Subcutaneous adipose tissue (tissue), 4 donors: Measurements from ENCODE around the gene ECSIT. TPM values are rescaled to one million over a fixed set of nuclear protein-coding genes. Genes with fewer than 3 reads are reported as not detected.

Source experiments
- total RNA-seq, 4 donors: library from RNA; depleted of rRNA; stranded (reverse); fragments of >200 nt; gene quantifications; one replicate each; pipeline ENCODE4 v1.1.0, GENCODE V29; 2016
- TF ChIP-seq, protein P1 (sequence below): fragments of 450-650 bp; IDR thresholded peaks from one replicate; pipeline ENCODE4 v1.5.1; 2016; ENCODE audit warnings: low read depth, mild to moderate bottlenecking, control low read depth, antibody characterized with exemption, moderate library complexity

Gene ECSIT
- total RNA-seq, 4 donors from 2014 or later: 25.3 to 47.6 (median 35.7) TPM

DNA sequence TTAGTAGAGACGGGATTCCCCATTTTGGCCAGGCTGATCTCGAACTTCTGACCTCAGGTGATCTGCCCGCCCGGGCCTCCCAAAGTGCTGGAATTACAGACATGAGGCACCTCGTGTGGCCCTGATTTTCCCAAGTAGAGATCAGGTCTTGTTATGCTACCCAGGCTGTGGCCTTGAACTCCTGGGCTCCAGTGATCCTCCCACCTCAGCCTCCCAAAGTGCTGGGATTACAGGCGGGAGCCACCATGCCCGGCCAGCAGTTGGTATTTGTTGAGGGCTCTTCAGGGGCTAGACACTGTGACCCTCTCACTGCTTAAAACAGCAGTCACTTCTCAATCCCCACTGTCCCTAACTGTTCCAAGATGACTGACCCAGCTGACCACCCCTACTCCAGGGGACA lies 39.6 kb downstream of the ECSIT start:
- TF ChIP-seq, protein P1, sequence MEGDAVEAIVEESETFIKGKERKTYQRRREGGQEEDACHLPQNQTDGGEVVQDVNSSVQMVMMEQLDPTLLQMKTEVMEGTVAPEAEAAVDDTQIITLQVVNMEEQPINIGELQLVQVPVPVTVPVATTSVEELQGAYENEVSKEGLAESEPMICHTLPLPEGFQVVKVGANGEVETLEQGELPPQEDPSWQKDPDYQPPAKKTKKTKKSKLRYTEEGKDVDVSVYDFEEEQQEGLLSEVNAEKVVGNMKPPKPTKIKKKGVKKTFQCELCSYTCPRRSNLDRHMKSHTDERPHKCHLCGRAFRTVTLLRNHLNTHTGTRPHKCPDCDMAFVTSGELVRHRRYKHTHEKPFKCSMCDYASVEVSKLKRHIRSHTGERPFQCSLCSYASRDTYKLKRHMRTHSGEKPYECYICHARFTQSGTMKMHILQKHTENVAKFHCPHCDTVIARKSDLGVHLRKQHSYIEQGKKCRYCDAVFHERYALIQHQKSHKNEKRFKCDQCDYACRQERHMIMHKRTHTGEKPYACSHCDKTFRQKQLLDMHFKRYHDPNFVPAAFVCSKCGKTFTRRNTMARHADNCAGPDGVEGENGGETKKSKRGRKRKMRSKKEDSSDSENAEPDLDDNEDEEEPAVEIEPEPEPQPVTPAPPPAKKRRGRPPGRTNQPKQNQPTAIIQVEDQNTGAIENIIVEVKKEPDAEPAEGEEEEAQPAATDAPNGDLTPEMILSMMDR: no peak

DNA sequence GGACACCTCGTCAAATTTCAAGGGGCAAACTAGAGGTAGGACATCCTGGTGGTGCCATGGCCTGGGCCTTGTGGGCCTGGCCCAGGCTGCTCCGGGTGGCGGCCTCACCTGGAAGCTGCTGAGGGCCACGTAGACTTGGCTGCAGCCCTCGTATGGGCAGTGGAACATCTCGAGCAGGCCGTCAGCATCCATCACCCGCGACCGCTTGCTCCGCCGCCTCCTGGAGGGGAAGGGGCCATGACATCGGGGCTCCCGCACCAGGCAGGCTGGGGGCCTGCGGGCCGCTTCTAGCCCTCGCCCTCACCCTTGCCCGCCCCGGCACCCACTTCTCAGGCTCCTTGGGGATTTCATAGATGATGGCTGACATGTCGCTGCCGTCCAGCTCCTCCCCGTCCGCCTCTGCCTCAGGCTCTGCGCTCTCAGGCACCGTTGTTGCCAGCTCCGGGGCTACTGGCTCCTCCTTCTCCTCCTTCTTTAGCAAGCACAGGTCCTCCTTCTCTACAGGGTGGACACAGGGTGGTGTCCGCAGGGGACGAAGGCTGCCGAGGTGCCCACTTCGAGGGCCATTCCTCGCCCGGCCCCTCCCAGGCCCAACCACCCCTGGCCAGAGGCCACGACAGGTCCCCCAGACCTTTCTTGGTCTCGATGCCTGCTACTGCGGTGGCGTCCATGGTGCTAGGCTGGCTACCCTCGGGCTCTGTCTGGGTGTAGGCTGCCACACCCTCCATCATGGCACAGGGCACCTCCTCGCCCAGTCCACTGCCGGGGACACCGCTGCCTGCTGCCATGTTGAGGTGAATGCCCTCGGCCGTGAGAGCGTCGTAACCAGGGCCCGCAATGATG lies 42.1 kb downstream of the ECSIT start:
- TF ChIP-seq, protein P1: no peak

DNA sequence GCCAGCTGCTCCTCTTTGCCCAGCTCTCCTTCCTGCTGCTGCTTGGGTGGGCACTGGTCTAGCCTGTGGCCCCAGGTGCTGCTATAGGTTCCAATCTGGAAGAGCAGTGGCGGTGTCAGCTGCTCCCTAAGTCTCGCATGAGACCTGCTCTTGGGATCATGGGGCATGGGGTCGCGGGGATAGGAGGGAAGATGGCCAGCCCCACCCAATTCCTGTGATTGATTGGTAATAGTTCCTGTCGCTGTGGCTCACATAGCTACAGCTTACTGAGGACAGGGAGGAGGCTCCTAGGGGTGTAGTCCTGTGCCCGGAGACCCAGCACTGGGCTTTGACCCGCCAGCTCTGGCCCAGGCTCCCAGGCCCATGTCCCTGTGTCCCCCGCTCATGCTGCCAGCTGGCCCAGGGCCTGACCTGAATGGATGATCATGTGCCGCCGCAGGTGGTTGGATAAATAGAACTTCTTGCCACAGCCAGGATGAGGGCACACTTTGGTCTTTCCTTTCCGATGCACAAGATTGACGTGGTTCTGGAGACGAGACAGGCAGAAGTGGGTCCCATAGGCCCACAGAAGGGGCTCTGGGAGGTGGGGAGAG lies 43.6 kb downstream of the ECSIT start:
- TF ChIP-seq, protein P1: no peak

DNA sequence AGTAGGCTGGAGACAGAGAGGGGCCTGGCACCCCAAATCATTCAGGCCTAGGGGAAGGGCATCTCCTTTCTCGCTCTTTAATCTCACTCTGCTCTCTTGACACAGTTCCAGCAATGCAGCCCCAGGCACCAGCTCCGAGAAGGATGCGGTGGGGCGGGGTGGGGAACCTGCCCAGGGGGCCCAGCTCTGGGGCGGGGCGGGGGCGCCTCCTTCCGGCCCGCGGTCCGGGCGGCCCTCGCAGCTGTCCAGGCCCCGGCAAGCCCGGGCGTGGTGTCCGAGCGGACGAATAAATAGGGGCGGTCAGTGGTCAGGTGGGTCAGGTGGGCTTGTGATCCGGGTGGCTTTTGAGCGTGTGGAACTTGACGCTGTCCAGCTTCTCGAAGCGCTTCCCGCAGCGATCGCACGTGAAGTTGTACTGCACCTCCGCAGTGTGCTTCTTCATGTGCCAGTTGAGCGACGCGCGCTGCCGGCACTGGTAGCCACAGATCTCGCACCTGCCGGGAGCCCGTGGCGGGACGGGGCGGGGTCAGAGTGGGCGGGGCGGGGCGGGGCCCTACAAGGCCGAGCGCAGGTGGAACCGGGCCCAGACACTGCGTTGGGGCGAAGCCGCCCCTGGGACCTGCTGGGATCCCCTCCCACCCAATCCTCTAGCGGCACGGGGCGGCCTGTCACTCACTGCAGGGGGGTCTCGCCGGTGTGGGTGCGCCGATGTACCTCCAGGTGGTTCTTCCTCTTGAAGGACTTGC lies 45.4 kb downstream of the ECSIT start:
- TF ChIP-seq, protein P1: no peak

DNA sequence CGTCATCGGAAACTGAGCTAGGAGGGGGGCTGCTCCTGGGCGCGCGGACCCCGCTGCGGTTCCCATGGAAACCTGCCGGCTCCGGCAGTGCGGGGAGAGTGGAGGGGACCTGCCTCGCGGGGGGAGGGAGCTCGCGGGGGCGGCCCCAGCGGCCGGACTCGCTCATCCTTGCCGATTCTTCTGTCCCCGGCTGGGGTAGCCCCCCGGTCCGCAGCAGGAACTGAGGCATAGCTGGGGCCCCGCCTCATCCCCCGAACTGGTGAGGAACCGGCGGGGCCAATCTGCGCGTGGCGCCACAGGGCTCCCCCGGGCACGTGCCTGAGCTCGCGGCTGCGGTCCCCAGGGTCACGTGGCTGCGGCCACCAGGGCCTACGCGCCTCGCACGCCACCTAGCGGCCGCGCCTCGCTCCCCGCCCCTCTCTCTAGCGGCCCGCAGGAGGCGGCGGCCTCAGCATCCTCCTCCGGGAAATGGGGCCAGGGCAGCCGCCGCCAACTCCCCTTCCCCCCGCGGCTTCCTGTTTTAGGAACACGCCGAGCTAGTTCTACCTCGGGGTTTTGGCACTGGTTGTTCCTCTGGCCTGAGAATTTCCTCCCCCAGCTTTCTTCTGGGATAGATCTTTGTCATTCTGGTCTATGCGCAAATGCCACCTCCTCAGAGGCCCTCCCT lies 46.4 kb downstream of the ECSIT start:
- TF ChIP-seq, protein P1: no peak

DNA sequence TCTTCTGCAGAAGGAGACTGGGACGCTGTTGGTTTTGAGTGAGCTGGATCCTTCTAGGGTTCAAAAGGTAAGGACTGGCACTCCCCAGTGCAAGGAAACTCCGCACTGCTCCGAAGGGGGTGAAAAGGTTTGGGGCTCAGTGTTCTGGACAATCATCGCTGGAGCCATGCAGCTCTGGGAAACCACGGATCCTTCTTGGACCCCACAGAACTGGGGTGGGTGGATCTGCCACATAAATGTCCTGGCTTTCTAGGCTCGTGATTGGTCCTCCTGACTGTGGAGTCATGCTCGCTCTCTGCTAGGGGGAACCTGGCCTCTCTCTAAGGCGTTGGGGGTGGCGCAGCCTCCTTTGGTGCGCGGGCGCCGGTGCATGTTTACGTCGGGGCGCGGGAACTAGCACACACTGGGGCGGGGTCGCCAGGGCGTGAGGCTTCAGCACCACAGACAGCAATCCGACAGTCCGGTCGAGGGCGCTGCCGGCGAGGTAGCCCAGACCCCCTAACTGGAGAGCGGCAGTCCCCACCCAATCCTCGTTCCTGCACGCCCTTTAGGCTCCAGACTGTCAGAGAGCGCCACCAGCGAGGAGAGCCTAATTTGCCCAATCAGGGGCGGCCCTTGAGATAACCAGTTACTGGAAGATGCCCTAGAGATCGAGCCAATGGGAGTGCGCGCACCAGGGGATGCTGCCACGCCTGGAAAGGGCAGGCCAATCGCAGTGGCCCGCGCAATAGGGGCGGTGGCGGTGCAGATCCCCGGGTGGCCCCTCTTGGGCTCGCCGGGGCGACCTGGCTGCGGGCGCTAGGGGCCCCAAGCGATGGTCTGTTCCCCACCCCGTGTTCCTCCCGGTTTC lies 47.2 kb downstream of the ECSIT start:
- TF ChIP-seq, protein P1: no peak
